SU-DHL-6 (cell line): ENCODE measurements around the gene F11R.

ENCODE experiments used
- H2AFZ ChIP-seq: fragments of 200-600 bp; sonication (generic); 2 replicates; pipeline ENCODE4 v1.6.1; 2014; ENCODE audit warnings: low read depth, mild to moderate bottlenecking, moderate library complexity, mixed read lengths, antibody characterized with exemption, low read length; ENCODE audit not compliant: severe bottlenecking
- H3F3A ChIP-seq: fragments of 200-600 bp; shearing (Covaris generic); 2 replicates; pipeline ENCODE4 v1.6.0; 2016; ENCODE audit warnings: antibody characterized with exemption, mild to moderate bottlenecking; ENCODE audit not compliant: insufficient read depth
- H3K27ac ChIP-seq: fragments of 200-600 bp; sonication (generic); 2 replicates; pipeline ENCODE4 v1.5.1; 2016; ENCODE audit warnings: low read depth, mild to moderate bottlenecking, low read length, moderate library complexity, mixed read lengths
- H3K27me3 ChIP-seq: fragments of 200-600 bp; sonication (generic), shearing (Covaris generic); 2 replicates; pipeline ENCODE4 v1.6.0; 2014; ENCODE audit warnings: mild to moderate bottlenecking, low read length
- H3K36me3 ChIP-seq: fragments of 200-600 bp; sonication (generic); 2 replicates; pipeline ENCODE4 v1.6.1; 2014; ENCODE audit warnings: mild to moderate bottlenecking, low read length, mixed read lengths
- H3K4me2 ChIP-seq: fragments of 300-600, 200-600 bp; shearing (Covaris generic), sonication (generic); 2 replicates; pipeline ENCODE4 v1.6.0; 2014; ENCODE audit warnings: low read length, low read depth, mild to moderate bottlenecking; ENCODE audit not compliant: poor library complexity, severe bottlenecking
- H3K4me3 ChIP-seq: fragments of 200-600 bp; sonication (generic); 2 replicates; pipeline ENCODE4 v1.5.1; 2014; ENCODE audit warnings: antibody characterized with exemption, low read length, mild to moderate bottlenecking, mixed read lengths; ENCODE audit not compliant: insufficient read depth, poor library complexity, severe bottlenecking
- H3K79me2 ChIP-seq: fragments of 200-600 bp; sonication (generic); 2 replicates; pipeline ENCODE4 v1.6.1; 2014; ENCODE audit warnings: mild to moderate bottlenecking, low read length, moderate library complexity; ENCODE audit not compliant: insufficient read depth
- H3K9ac ChIP-seq: fragments of 200-600 bp; sonication (generic); 2 replicates; pipeline ENCODE4 v1.7.0; 2014; ENCODE audit warnings: mild to moderate bottlenecking, low read length
- H3K9me2 ChIP-seq: fragments of 200-600 bp; sonication (generic); replicated peaks from 2 replicates; pipeline ENCODE4 v1.6.1; 2014; ENCODE audit warnings: low read length; ENCODE audit not compliant: insufficient read depth
- H3K9me3 ChIP-seq: fragments of 200-600 bp; sonication (generic); 2 replicates; pipeline ENCODE4 v1.6.1; 2014; ENCODE audit warnings: low read length, mixed read lengths; ENCODE audit not compliant: insufficient read depth
- H4K20me1 ChIP-seq: fragments of 200-600 bp; sonication (generic); 2 replicates; pipeline ENCODE4 v1.6.1; 2014; ENCODE audit warnings: low read depth, mild to moderate bottlenecking, antibody characterized with exemption, low read length, moderate library complexity, mixed read lengths
- CTCF ChIP-seq: fragments of 200-600 bp; sonication (generic); IDR thresholded peaks from one replicate; pipeline ENCODE4 v1.5.1; 2017; ENCODE audit warnings: antibody characterized with exemption, mild to moderate bottlenecking, low read length, moderate library complexity; ENCODE audit not compliant: insufficient read depth, poor library complexity, severe bottlenecking
- EZH2phosphoT487 ChIP-seq: fragments of 200-600 bp; sonication (generic), shearing (Covaris generic); conservative IDR thresholded peaks from 2 replicates; pipeline ENCODE4 v1.6.1; 2018; ENCODE audit warnings: mild to moderate bottlenecking, antibody characterized with exemption, low read length, moderate library complexity, mixed read lengths

F11R gene

GRCh38 chr1:161061419-161061818 lies 40.5 kb upstream of the F11R start:
- Histone ChIP-seq H3K9ac (no peak overlapping the region), H3K9me3 (no peaks in the 10 kb centered on the region), H3K79me2 (peaks cover 32% of the 10 kb centered on the region), H3K36me3 (no peaks in the 10 kb centered on the region), H3K27ac (no peak overlapping the region), H3K4me2 (no peak overlapping the region), H2AFZ (no peak overlapping the region), H3K9me2 (no peaks in the 10 kb centered on the region), H3K4me3 (no peak overlapping the region), H3K27me3 (no peaks in the 10 kb centered on the region), H3F3A (no peaks in the 10 kb centered on the region), H4K20me1 (no peaks in the 10 kb centered on the region)
- TF ChIP-seq EZH2phosphoT487 = no peak
- TF ChIP-seq CTCF = no peak

- no peaks in the 10 kb centered on the region for H3K36me3 ChIP-seq
- H2AFZ ChIP-seq = no peak overlapping the region
- H4K20me1 ChIP-seq = no peaks in the 10 kb centered on the region
- H3K27me3 ChIP-seq = no peaks in the 10 kb centered on the region
- no peaks in the 10 kb centered on the region for H3F3A ChIP-seq
- H3K79me2 ChIP-seq = peaks cover 16% of the 10 kb centered on the region
- H3K27ac ChIP-seq = no peak overlapping the region
- no peaks in the 10 kb centered on the region for H3K9me3 ChIP-seq
- no peak overlapping the region for H3K4me2 ChIP-seq
- no peaks in the 10 kb centered on the region for H3K9me2 ChIP-seq
- TF ChIP-seq CTCF = no peak
- TF ChIP-seq EZH2phosphoT487 = no peak
- H3K9ac ChIP-seq = no peak overlapping the region
- H3K4me3 ChIP-seq = no peak overlapping the region
These were observed 38.3 kb upstream of the F11R start for GRCh38 chr1:161059293-161059692.

GRCh38 chr1:161054805-161055204 lies 33.9 kb upstream of the F11R start:
- H3K4me3 ChIP-seq = no peak overlapping the region
- no peaks in the 10 kb centered on the region for H3K9me2 ChIP-seq
- no peak overlapping the region for H3K4me2 ChIP-seq
- no peaks in the 10 kb centered on the region for H3K27me3 ChIP-seq
- no peak overlapping the region for H3K9ac ChIP-seq
- no peaks in the 10 kb centered on the region for H3K79me2 ChIP-seq
- H3F3A ChIP-seq = no peaks in the 10 kb centered on the region
- TF ChIP-seq CTCF (no peak), EZH2phosphoT487 (no peak)
- H3K27ac ChIP-seq = no peak overlapping the region
- H3K9me3 ChIP-seq = no peaks in the 10 kb centered on the region
- no peaks in the 10 kb centered on the region; the same call in 1 of the 2 replicates for H3K36me3 ChIP-seq
- no peaks in the 10 kb centered on the region for H4K20me1 ChIP-seq
- no peak overlapping the region for H2AFZ ChIP-seq
